Measurements from ENCODE around the gene FGGY.

The FGGY gene

GRCh38 chr1:59384443-59384842 is 87.5 kb downstream of the FGGY start:
- DNase-seq (ENCODE audit: low spot score) = no peak

DNA sequence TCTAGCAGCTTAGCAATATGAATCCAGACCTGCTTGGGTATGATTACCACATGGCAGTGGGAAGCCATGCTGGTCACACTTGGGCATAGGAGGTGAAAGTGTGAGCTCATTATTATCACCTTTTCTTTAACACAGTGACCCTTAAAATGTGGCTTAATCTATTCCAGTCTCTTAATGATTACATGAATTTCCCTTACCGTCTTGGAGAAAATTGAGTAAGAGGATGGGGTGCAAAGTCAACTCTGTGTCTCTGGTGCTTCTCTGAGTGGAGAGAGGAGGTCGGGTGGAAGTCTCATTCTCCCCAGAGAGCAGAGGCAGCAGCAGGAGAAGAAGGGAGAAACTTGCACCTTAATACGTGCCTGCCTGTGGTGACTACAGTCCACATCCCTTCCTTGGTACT is 91.3 kb downstream of the FGGY start:
- DNase-seq (ENCODE audit: low spot score) = no peak

GRCh38 chr1:59389847-59390246 is 93.0 kb downstream of the FGGY start:
- DNase-seq (ENCODE audit: low spot score) = no peak

DNA sequence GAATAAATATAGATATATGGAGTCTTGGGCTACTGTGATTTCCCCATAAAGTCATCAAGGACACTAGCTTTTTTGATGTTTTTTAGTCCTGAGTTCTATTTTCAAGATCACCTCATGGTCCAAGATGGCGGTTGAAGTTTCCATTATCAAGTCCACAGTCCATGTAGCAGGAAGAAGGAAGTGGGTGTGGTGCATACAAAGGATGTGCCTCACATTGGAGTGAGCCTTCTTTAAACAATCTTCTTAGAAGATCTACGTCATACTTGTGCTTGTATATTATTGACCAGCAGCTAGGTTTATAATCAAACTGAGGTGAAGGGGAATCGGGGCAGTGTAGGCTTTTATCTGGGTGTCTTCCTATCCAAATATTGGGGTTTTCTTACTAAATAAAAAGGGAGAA is 93.4 kb downstream of the FGGY start:
- DNase-seq (ENCODE audit: low spot score) = no peak

GRCh38 chr1:59391212-59392179 is 94.6 kb downstream of the FGGY start:
- DNase-seq (ENCODE audit: low spot score) = no peak

GRCh38 chr1:59393211-59394180 is 96.6 kb downstream of the FGGY start:
- no peak for DNase-seq (ENCODE audit: low spot score)

DNA sequence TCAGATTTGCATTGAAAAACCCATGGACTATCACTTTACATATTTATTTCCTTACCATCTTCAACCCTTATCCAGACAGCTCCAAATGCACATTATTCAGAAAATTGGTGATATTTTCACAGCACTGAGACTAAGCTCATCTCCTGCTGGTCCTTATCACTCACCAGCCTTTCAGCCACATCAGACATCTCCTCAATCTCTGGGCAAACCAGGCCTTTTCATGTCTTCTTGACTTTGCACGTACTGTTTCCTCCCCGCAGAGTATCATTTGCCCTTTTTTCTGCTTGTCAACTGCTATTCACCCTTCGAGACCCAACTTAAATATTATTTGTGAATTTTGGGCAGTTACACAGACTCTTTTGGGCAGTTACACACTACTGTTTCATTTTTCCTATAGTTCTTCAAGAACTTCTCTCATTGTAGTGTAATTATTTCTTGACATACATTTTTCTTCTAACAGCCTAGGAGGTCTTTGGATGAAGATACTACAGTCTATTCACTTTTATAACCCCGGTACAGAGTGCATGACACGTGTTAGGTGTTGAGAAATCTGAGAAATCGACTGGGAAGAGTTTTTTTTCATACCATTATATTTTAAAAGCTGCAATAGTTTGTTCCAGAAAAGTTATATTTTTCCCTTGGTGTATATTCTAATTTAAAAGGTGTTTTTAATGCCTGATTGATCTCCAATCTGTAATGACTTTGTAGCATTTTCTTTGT is 98.0 kb downstream of the FGGY start:
- DNase-seq (ENCODE audit: low spot score) = no peak

DNA sequence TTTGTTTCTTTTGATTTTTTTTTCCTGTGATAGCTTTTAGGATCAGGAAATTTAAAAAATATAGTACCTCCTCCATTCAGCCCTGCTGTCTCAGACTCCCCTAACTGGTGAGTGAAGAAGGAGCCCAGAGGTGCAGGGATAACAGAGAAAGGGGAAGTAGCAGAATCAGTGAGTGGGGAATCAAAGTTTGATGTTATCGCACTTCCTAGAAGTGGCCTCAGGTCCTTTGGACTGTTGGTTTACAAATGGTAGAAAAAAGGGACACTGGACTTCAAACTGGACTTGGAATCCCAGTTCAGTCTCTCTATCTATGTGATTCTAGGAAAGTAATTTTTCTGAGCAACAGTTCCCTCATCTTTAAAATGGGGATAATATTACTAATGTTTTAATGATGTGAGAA is 99.5 kb downstream of the FGGY start:
- DNase-seq (ENCODE audit: low spot score) = no peak

DNA sequence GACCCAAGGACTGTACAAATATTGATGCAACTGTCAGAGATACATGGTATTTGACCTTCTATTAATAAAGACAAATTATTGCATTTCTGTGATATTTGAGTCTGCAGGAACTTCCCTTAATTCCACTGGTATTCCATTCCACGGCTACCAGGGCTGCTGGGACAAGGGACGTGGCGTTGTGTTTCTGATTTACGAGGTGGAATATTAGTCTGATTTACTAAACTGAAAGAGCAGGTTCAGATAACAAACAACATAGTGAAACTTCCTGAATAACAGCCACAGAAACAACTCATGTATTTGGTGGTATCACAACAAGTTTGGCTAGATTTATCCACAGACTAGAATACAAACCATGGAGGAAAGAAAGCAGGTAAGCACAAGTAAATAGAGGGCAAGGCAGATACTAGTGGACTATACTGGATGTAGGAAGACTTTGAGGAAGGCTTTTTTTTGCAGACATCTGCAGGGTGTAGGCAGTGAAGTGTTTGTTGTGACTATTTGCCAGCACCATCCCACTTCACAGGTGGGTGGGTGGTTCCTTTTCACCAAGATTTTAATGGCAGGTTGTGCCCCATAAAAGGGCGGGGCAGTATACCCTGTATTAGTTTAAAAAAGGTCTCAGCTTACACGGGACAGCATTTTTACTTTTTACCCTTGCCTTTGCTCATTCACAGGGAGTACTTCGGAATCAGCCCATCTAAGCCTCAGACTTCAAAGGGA is 100.4 kb downstream of the FGGY start:
- DNase-seq (ENCODE audit: low spot score) = no peak

DNA sequence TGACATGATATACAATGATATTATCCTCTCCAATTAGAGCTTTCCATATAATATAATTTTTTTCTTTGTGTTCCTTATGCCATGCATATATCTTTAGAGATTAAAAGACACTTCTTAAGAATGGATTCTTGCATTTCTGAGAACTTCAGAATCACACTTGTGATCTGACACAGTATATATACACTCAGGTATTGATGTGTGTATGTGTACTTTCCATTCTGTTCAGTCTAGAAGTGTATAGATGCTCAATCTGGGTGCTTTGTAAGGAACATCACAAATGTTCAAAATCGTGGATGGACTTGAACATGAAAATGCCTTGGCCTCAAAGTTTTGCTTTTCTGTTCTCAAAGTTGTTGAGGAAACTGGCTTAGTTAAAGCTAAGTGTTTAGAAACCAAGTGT is 102.7 kb downstream of the FGGY start:
- no peak for DNase-seq (ENCODE audit: low spot score)

- no peak for DNase-seq (ENCODE audit: low spot score)
These were observed 104.7 kb downstream of the FGGY start for GRCh38 chr1:59401581-59401980.

- DNase-seq (ENCODE audit: low spot score) = no peak
These were observed 107.9 kb downstream of the FGGY start for GRCh38 chr1:59404796-59405195.

- DNase-seq (ENCODE audit: low spot score) = no peak
These were observed 109.7 kb downstream of the FGGY start for GRCh38 chr1:59406437-59407164.

- DNase-seq (ENCODE audit: low spot score) = no peak
These were observed 111.8 kb downstream of the FGGY start for GRCh38 chr1:59408608-59409240.

- no peak for DNase-seq (ENCODE audit: low spot score)
These were observed 112.7 kb downstream of the FGGY start for GRCh38 chr1:59409549-59409948.

- DNase-seq (ENCODE audit: low spot score) = no peak
These were observed 113.1 kb downstream of the FGGY start for GRCh38 chr1:59409986-59410385.

DNA sequence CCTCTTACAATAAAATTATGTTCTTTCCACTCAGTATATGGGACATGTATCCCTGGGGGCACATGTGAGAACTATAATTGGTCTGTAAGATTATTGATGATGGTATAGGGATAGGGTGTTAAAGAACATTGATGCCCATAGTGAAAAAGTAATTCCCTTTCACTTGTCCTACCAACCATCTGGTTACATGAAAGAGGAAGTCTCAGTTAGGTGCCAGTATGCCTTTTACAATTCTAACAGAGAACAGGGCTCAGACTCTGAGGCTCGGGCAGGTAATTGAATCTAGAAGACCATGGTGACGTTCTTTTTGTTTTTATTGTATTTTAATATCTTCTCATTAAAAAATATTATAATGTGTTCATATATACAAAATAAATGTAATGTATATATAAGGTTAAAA is 113.6 kb downstream of the FGGY start:
- DNase-seq (ENCODE audit: low spot score) = no peak

DNA sequence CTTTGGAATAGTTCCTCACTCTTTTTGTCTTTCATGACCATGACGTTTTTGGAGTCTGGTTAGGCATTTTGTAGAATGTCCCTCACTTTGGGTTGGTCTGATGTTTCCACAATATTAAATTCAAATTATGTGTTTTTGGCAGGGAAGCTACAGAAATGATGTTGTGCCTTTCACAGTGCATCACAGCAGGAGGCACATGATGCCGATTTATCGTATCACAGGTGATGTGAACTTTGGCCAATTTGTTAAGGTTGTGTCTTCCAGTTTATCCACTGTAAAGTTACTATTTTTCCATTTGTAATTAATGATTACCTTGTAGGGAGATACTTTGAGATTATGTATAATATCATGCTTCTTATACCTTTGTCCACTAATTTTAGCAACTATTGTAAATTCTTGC is 114.3 kb downstream of the FGGY start:
- DNase-seq (ENCODE audit: low spot score) = no peak

- DNase-seq (ENCODE audit: low spot score) = no peak
These were observed 115.9 kb downstream of the FGGY start for GRCh38 chr1:59412718-59413326.

- DNase-seq (ENCODE audit: low spot score) = no peak
These were observed 116.4 kb downstream of the FGGY start for GRCh38 chr1:59413327-59413720.

Data from CD4-positive, alpha-beta T cell treated with Interleukin-2 at 100 ng/mL for 4 hours (primary cell).